HUES48 (cell line): ENCODE measurements around the gene WDR20.
A peak's percentile ranks its signal among the peaks of the same experiment; 100 is the strongest.
"Not testable (repeated sequence)": the region's sequence is repeated elsewhere in the genome, so short reads cannot be mapped to it uniquely, and the experiment has no call there.

ENCODE experiments used
- H3K27ac ChIP-seq: one replicate; pipeline ENCODE4 v1.7.0; 2013; ENCODE audit warnings: low read depth, low read length, inconsistent platforms
- H3K27me3 ChIP-seq: 2 replicates; pipeline ENCODE4 v1.6.1; 2013; ENCODE audit warnings: mild to moderate bottlenecking, low read length; ENCODE audit not compliant: control insufficient read depth, insufficient read depth
- H3K36me3 ChIP-seq: 2 replicates; pipeline ENCODE4 v1.6.1; 2013; ENCODE audit warnings: low read length; ENCODE audit not compliant: control insufficient read depth, insufficient read depth
- H3K4me1 ChIP-seq: 2 replicates; pipeline ENCODE4 v1.6.1; 2013; ENCODE audit warnings: mild to moderate bottlenecking, low read length; ENCODE audit not compliant: control insufficient read depth, insufficient read depth
- H3K4me3 ChIP-seq: 2 replicates; pipeline ENCODE4 v1.5.1; 2013; ENCODE audit warnings: mild to moderate bottlenecking, low read depth, low read length
- H3K9ac ChIP-seq: 2 replicates; pipeline ENCODE4 v1.6.1; 2013; ENCODE audit warnings: mild to moderate bottlenecking, low read depth, low read length, moderate library complexity
- H3K9me3 ChIP-seq: 2 replicates; pipeline ENCODE4 v1.6.1; 2013; ENCODE audit warnings: low read length; ENCODE audit not compliant: control insufficient read depth, insufficient read depth

Gene WDR20

DNA sequence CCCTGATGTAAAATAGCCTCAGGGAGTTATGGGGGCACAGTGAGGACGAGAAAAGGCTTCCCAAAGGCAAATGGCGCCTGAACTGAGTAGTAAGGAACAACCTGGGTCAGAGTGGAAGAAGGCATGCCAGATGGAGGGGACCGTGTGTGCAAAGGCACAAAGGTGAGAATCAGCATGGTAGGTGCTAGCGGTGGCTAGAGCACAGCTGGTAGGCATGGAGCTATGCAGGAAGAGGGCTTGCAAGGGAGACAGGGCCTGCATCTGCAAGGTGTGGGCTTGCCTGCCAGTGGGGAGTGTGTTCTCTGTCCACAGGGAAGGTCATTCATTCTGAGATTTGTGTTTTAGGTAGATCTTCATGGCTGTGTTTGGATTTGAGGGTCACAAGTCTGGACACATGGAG is 34.3 kb upstream of the WDR20 start:
- H3K27ac ChIP-seq: no peak overlapping the region
- no peak overlapping the region for H3K4me3 ChIP-seq
- no peaks in the 10 kb centered on the region for H3K36me3 ChIP-seq
- H3K27me3 ChIP-seq: no peaks in the 10 kb centered on the region
- H3K9ac ChIP-seq: no peak overlapping the region
- no peaks in the 10 kb centered on the region for H3K4me1 ChIP-seq
- H3K9me3 ChIP-seq: peaks cover 3% of the 10 kb centered on the region; the same call in 1 of the 2 replicates

DNA sequence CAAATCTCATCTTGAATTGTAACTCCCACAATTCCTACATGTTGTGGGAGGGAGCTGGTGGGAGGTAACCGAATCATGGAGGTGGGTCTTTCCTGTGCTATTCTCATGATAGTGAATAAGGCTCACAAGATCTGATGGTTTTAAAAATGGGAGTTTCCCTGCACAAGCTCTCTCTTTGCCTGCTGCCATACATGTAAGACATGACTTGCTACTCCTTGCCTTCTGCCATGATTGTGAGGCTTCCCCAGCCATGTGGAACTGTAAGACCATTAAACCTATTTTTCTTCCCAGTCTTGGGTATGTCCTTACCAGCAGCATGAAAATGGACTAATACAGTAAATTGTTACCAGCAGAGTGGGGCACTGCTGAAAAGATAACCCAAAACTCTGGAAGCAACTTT is 30.4 kb upstream of the WDR20 start:
- H3K4me1 ChIP-seq, H3K9me3 ChIP-seq, H3K27me3 ChIP-seq, H3K36me3 ChIP-seq, H3K9ac ChIP-seq, H3K4me3 ChIP-seq, H3K27ac ChIP-seq: not testable (repeated sequence)

DNA sequence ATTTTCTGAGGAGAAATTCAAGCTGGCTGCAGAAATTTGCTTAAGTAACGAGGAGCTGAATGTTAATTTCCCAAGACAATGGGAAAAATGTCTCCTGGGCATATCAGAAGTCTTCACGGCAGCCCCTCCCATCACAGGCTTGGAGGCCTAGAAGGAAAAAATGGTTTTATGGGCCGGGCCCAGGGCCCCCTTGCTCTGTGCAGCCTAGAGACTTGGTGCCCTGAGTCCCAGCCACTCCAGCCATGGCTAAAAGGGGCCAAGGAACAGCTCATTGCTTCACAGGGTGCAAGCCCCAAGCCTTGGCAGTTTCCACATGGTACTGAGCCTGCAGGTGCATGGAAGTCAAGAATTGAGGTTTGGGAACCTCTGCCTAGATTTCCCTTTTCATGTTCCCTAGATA is 28.6 kb upstream of the WDR20 start:
- Histone ChIP-seq H3K27ac (no peak overlapping the region), H3K4me3 (no peak overlapping the region), H3K36me3 (no peaks in the 10 kb centered on the region), H3K9me3 (peaks cover 8% of the 10 kb centered on the region; the same call in 1 of the 2 replicates), H3K9ac (no peak overlapping the region), H3K4me1 (no peaks in the 10 kb centered on the region), H3K27me3 (no peaks in the 10 kb centered on the region)

DNA sequence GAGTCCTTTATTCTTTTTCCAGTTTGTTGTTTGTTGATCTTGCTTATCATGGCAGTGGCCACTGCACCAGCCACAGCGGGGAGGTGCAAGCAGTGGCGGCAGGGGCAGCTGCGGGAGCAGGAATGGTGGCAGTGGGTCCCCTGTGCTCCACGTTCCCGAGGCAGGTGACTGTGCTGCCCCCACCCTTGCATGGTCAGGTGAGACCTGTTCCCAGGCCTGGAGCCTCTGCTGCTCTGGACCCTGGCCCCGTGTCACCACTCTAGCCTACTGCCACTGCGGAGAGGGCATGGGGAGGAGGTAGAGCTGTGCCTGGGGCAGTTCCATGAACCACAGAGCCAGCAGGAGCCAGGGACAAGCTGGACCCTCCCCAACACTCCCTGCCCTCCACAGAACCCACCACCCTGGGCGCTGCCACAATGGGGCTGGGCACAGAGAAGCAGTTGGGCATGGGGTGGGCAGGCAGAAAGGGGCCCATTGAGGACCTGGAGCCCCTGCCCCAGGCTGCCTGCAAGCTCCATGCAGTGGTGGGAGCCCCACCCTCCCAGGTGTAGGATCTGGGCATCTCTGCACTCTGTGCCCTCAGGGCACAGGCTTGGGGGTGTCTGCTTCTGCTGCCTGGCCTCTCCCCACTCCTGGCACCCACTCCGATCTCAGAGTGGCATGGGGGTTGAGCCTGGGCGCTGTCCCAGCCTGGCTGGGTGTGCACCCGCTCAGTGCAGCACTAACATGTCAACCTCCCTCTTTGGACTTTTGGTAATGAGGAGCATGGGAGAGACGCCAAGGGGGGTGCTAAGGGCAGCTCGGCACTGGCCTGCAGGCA is 23.1 kb upstream of the WDR20 start:
- Histone ChIP-seq H3K27me3 (no peaks in the 10 kb centered on the region), H3K9ac (no peak overlapping the region), H3K4me3 (no peak overlapping the region), H3K4me1 (0 out of 2 replicates have a peak, but pooled peaks cover 2% of the 10 kb centered on the region), H3K27ac (no peak overlapping the region), H3K36me3 (no peaks in the 10 kb centered on the region), H3K9me3 (no peaks in the 10 kb centered on the region)

- Histone ChIP-seq H3K9ac (no peak overlapping the region), H3K27ac (no peak overlapping the region)
Observed at GRCh38 chr14:102117852-102118251, 21.8 kb upstream of the WDR20 start.

DNA sequence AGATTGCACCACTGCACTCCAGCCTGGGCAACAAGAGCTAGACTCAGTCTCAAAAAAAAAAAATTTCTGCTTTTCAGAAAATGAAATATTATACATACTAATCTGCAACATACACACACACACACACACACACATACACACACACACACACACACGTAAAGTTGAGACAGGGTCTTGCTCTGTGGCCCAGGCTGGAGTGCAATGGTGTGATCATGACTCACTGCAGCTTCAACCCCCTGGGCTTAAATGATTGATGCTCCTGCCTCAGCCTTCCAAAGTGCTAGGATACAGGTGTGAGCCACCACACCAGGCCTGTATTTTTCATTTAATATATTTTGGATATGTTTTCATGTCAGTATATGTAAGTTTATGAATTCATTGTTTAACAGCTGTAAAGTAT is 18.8 kb upstream of the WDR20 start:
- Histone ChIP-seq H3K4me1 (peaks cover 13% of the 10 kb centered on the region), H3K4me3 (no peak overlapping the region), H3K27ac (no peak overlapping the region), H3K9ac (no peak overlapping the region), H3K9me3 (no peaks in the 10 kb centered on the region), H3K36me3 (no peaks in the 10 kb centered on the region), H3K27me3 (no peaks in the 10 kb centered on the region)

More at GRCh38 chr14:102117852-102118251, 21.8 kb upstream of the WDR20 start:
- H3K27me3 ChIP-seq: no peaks in the 10 kb centered on the region
- 0 out of 2 replicates have a peak, but pooled peaks cover 5% of the 10 kb centered on the region for H3K4me1 ChIP-seq
- H3K36me3 ChIP-seq: no peaks in the 10 kb centered on the region
- H3K9me3 ChIP-seq: no peaks in the 10 kb centered on the region
- no peak overlapping the region for H3K4me3 ChIP-seq

DNA sequence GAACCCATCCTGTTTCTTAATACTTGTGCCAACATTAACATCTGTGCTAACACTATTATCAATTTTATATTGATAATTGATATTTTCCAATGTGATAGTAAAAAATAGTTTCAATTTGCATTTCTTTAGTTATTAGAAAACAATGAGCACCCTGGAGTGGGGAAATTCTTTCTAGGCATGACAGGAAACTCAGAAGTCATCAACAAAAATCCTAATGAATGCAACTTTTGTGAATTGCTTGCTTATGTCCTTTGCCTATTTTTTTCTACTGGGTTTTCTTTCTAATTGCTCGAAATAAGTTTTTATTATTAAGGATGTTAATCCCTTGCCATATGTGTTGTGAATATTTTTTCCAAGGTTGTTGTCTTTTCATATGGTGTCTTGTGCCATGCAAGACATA is 18.1 kb upstream of the WDR20 start:
- no peaks in the 10 kb centered on the region for H3K36me3 ChIP-seq
- H3K9me3 ChIP-seq: no peaks in the 10 kb centered on the region
- H3K27me3 ChIP-seq: no peaks in the 10 kb centered on the region
- H3K4me1 ChIP-seq: peaks cover 18% of the 10 kb centered on the region
- H3K4me3 ChIP-seq: no peak overlapping the region
- H3K9ac ChIP-seq: no peak overlapping the region
- H3K27ac ChIP-seq: no peak overlapping the region

DNA sequence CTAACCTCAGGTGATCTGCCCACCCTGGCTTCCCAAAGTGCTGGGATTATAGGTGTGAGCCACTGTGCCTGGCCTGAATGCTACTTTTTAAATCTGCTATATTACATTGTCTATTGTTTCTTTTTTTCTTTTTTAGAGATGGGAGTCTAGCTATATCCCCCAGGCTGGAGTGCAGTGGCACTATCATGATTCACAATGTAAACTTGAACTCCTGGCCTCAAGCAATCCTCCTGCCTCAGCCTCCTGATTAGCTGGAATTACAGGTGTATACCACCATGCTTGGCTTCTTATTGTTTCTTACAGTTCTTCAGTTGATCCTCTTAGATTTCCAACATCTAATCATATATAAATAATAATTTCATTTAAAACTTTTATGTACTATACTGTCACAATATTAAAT is 15.3 kb upstream of the WDR20 start:
- Histone ChIP-seq H3K9me3 (no peaks in the 10 kb centered on the region), H3K4me3 (no peak overlapping the region), H3K27ac (no peak overlapping the region), H3K4me1 (peaks cover 23% of the 10 kb centered on the region), H3K36me3 (no peaks in the 10 kb centered on the region), H3K9ac (no peak overlapping the region), H3K27me3 (no peaks in the 10 kb centered on the region)

DNA sequence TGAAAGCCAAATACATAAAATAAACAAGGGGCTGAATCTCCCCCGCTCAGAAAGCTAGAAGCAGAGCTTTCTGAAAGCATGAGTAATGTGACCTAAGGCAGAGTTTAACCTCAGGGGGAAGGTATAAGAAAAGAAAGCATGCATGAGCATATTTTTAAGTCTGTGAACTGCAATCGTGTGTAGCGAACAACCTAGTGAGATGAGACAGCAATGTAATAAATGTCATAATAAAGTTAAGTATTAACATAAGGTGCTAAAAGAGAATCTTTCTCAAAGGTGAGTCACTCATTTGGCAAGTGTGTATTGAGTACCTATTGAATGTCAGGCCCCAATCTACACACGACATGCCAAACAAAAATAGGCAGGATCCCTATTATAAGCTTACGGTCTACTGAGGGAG is 14.2 kb upstream of the WDR20 start:
- Histone ChIP-seq H3K4me3 (no peak overlapping the region), H3K4me1 (peaks cover 23% of the 10 kb centered on the region), H3K36me3 (no peaks in the 10 kb centered on the region), H3K9ac (0 out of 2 replicates have a peak overlapping the region, but pooled peaks have one; percentile 39), H3K27ac (peak overlapping the region; percentile 53), H3K27me3 (no peaks in the 10 kb centered on the region), H3K9me3 (no peaks in the 10 kb centered on the region)

DNA sequence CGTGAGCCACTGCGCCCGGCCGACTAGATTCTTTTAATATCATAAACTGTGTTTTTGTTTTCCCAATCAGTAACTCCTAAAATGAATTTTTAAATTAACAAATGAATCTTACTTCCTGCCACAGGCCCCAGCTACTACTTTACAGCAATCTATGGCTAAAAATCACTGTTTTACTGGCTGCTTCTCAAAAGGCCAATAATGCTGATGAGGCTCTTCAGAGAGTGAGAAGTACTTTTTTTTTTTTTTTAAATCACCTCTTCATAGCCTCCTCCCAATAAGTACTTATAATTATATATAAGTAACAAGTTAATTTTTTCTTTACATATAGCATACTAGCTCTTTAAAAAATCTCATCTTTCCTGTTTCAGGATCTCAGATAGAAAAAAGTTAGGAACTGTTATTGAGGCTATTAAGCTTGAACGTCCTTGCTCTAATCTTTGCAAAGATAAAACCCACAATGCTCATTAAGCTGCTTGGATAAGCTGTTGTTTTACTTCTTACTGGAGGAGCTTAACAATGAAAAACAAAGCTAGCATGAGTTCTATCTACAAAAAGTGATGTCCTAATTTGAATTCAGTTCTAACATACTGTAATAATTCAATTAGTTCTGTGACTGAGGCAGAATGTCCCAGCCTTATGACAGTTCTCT is 12.8 kb upstream of the WDR20 start:
- Histone ChIP-seq H3K9me3 (no peaks in the 10 kb centered on the region), H3K36me3 (no peaks in the 10 kb centered on the region), H3K9ac (no peak overlapping the region), H3K27ac (no peak overlapping the region), H3K27me3 (no peaks in the 10 kb centered on the region), H3K4me3 (no peak overlapping the region), H3K4me1 (peaks cover 18% of the 10 kb centered on the region)

- peaks cover 4% of the 10 kb centered on the region; the same call in 1 of the 2 replicates for H3K4me1 ChIP-seq
- no peak overlapping the region for H3K9ac ChIP-seq
Observed at GRCh38 chr14:102131741-102132140, 8.0 kb upstream of the WDR20 start.

More at GRCh38 chr14:102131741-102132140, 8.0 kb upstream of the WDR20 start:
- Histone ChIP-seq H3K27me3 (no peaks in the 10 kb centered on the region), H3K27ac (no peak overlapping the region), H3K9me3 (no peaks in the 10 kb centered on the region), H3K36me3 (no peaks in the 10 kb centered on the region), H3K4me3 (no peak overlapping the region)
